Left ventricle myocardium superior (tissue), 1 donor: ENCODE measurements around the gene CMIP. TPM values are rescaled to one million over a fixed set of nuclear protein-coding genes. Genes with fewer than 3 reads are reported as not detected.

Experiments
- microRNA-seq: library from miRNA; unstranded; fragments of <30 nt; microRNA quantifications from one replicate; pipeline ENCODE4 v1.2.0, GENCODE V29; 2020; ENCODE audit warnings: borderline number of aligned reads
- total RNA-seq: library from RNA; stranded (reverse); fragmentation: NEBNext Ultra II Directional; extraction: Animal tissue kit (Norgen Biotek cat#: 25700); gene quantifications from one replicate; pipeline ENCODE4 v1.2.1, GENCODE V29; 2021
- donor health status: DM: no; HTN: yes; CAD: no; lungs with severe emphysema.

CMIP gene
- total RNA-seq, 1 donor from 2014 or later, result 9.7 TPM

Small RNA genes lying within 50 kb of the gene (microRNA-seq; reads per million reads assigned to microRNA genes)
- gene MIR6504, result not detected
- not detected for gene MIR7854

Other genes starting within 250 kb of the CMIP start
- not detected for gene BCO1, start 206.1 kb upstream of the CMIP start, total RNA-seq
- 10.3 TPM for gene GAN, start 129.8 kb upstream of the CMIP start, total RNA-seq